ENCODE data around the gene FGF6.

Gene FGF6

DNA sequence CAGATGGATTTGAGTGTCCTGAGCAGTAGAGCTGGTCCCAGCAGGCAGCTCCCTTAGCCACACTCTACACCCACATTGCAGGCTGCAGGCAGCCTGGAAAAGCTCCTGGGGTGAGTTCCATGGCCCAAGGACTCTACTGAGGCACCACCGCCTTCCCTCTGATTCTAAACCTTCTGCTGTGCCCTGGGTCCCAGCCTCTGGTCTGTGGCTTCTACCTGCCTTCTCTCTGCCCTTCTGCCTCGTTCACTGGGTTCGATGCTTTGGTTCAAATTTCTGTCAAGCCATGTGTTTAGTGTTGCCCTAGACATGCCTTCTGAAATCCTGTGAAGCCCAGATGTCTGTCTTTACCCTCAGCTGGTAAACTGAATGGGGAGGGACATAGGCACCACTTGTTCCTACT lies 1.5 kb upstream of the FGF6 start:
- DNase-seq (ENCODE audit: low read depth): no peak

DNA sequence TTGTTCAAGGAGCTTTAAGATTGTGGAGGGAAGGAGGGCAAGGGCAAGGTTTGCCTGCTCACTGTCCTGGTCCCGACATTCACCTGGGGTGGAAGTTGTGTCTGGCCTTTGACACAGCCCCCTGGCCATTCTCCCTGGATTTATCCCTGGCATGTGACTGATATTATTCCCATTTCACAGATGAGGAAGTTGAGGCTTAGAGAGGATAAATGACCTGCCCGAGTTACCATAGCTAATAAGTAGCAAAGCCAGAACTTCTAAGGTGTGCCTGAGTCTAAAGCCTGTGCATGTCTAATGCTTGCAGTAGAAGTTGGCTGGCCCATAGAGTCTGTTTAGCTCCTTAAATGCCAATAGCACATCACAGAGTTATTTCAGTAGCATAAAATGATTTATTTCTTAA lies 720 bp upstream of the FGF6 start:
- no peak for DNase-seq (ENCODE audit: low read depth)

DNA sequence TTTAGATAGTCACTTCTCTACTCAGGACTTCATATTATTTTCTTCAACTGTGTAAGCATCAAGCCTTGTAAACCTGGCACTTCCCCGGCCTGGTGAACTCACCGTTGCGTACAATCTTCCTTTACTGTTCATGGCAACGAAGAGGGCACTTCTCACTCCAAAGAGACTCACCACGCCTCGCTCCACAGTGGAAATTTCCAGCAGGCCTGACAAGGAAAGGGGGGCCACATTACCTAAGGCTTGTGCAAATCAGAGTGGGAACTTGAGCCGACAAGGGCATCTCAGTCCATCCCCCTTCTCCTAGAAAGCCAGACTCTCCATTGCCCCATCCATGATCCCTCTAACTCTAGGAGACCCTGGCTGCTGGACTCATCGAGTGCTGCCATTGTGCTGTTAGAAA lies 1.6 kb downstream of the FGF6 start:
- DNase-seq (ENCODE audit: low read depth): no peak

DNA sequence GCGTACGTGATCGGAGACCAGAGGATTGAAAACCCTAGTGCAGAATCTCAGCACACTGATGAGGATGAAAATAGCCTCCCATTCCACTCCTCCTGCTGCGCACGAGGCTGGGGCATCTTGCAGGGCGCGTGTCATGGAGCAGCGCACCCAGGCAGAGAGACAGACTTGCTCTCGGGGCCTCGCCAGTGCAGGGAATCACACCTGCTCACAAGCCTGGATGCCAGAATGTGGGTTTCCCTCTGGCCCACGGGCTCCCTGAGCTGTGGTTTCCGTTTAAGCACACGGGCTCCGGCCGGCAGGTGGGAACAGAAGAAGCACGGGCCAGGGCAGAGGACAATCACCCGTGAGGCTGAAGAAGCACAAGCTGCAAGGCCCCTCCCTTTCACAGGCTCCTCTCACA lies 2.0 kb downstream of the FGF6 start:
- DNase-seq (ENCODE audit: low read depth): no peak

DNA sequence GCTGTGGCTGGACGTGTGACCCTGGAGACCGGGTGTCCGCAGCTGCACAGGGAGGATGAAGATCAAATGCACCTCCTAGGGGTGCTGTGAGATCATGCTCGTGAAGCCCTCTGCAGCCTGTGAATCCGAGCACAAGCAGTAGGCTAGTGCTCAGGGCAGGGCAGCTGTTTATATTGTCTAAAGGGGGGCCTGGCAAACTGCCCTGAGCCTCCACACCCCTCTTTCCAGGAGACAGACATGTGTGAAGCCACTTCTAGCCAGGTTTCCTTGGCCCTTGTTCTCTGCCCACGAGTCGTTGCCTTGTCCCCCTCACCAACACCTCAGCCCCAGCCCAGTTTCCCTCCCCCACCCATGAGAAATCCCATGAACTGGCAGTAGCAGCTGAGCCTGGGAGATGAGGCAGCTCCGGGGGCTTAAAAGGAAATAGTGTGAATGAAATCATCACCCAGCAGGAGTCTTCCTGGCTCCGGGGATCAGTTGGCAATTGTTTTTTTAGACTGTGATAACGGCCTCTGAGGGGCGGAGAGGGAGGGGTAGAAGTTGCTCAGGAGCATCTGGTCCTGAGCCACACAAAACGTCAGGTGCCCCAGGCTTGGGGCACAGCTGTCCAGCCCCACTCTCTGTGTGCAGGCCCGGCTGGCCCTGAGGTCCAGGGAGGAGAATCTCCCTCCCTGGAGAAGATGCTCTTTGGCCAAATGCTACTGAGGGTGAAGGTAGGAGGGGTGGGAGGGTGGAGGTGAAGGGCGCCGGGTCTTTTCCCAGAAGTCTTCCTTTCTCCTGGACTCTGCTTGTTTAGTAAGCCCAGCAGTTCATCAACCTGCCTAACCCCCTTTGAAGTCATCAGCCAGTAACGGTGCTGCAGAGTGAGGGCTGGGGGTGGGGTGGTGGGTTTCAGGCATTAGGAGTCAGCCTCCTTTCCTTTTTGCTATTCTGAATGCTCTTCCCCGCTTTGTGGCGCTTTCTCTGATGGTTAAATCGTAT lies 4.0 kb downstream of the FGF6 start:
- no peak for DNase-seq (ENCODE audit: low read depth)

DNA sequence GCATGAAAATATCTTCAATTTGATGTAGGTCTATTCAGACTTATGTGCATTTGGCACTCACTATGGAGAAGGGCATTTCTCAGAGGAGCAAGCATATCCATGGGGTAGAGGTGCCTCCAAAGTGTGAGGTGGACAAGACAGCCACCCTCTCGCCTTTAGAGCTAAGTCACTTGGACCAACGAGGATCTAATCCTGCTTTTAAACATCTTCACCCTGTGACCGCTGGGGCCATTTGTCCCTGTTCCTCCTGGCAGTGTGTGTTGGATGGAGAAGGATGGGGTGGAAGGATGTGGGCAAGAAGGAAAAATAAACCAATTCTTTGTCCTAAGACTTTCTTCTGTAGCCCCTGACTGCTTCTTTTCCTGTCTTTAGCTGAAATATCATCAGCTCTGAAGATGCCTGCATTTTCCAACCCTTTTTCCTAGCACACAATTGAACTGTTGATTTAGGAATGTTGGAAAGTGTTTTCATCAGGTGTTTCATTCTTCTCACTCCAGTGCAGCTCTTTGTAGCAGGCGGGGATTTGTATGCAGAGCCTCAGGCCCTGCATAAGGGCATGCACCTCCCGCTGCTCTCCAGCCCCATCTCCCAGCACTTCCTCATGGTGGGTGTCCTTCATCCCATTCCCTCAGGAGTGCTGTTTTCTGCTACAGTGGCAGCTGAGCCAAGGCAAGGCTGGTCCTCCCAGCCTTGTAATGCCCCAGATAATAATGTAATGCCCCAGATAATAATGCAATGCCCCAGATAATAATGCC lies 5.3 kb downstream of the FGF6 start:
- DNase-seq (ENCODE audit: low read depth): no peak

DNA sequence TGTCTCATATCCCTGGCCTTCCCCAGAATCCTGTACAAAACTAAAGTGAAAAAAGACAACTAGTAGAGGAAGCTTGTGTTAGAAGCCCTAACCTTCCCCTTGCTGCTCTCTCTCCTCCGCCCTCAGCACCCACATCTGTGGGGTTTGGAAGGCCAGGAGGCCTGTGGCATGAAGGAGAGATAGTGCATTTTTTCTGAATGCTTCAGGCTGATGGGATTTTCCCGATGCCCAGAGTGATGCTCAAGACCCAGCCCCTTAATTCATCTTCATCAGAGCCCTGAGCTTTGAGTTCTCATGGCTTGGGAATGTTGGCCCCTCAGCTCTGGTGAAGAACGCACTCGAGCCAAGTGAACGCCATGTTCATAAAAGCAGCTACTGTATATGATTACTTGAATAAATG lies 5.9 kb downstream of the FGF6 start:
- DNase-seq (ENCODE audit: low read depth): no peak

DNA sequence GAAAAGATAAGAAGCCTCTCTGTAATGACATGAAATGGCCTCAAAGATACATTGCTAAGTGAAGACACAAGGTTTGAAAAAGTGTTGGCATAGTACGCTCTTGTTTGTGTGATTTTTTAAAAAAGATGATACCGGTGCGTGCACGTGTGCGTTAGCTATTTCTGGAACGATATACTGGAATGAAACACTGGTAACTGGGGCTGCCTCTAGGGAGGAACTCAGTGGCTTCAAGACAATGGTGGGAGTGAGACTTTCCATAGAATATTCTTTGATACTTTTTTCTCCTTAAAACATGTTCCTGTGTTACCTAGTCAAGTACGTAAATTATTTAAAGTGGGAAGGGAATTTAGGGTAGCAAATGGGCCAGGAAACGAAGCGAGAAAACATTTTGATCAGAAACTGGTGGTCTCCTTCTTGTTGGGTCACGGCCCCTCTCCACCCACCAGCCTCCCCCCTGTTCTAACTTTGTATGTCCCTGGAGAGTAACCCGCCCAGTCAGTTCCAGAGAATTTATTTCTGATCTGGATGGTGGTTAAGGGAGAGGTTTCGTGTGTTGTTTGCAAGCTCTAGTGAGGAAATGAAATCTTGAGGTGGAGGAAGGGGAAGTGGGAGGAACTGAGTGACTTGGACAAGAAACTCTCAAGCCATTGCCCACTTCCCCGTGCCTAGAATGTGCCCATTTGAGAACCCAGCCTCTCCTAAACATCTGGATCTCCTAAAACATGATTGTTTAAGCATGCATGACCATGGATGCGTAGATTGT lies 6.6 kb downstream of the FGF6 start:
- DNase-seq (ENCODE audit: low read depth): no peak

DNA sequence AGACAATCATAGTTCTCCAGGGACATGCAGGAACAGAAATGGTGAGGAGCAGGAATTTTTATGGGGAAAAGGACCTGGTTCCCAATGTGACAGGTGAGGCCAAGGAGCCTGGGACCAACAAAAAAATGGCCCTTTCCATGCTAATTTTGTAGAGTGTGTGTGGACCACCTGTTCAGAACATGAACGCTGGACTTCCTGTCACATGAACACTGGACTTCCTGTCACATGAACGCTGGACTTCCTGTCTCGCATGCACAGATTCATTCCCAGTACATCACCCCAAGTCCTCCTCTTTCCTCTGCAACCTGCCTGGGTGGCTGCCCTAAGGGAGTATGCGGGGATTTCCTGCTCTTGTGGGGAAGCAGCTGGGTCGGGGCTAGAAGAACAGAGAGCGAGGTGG lies 10.1 kb downstream of the FGF6 start:
- no peak for DNase-seq (ENCODE audit: low read depth)

DNA sequence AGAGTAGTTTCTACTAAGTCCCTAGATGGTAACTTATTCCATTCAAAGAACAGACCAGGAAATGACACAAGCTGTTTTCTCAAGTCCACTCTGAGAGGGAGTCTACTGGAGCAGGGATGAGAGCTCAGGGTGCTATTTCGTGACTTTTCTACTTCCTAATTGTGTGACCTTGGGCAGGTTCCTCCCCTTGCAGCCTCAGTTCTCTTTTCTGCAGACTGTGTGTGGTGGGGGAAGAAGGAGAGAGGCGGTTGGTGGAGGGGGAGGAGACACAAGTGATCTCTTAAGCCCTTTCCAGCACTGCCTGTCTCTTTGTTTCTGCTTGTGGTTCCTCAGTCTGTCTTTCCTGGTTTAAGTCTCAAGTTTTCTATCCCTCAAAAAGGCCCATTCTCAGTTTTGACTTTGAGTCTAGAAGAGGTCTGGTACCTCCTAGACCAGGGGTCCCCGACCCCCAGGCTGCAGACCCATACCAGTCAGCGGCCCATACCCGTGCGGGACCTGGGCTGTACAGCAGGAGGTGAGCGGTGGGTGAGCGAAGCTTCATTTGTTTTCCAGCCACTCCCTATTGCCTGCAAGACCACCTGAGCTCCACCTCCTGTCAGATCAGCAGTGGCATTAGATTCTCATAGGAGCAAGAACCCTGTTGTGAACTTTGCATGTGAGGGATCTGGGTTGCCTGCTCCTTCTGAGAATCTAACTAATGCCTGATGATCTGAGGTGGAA lies 10.7 kb downstream of the FGF6 start:
- DNase-seq (ENCODE audit: low read depth): no peak

DNA sequence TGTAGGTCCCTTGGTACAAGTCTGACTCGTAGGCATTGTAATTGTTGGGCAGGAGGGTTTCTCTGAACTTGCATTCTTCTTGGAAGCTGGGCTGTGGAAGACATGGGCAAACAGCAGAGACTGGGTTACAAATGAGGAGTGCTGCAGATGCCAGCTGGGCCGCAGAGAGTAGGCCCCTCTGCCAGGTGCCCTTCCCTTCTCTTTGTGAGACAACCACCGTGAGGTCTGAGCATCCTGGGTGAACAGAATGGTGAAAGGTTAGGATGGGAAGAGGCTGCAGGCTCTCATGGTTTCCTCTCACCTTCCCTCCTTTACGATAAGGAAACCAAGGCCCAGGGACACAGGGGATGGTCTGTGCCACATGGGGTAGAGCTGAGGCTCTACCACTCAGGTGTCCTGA lies 11.3 kb downstream of the FGF6 start:
- no peak for DNase-seq (ENCODE audit: low read depth)

DNA sequence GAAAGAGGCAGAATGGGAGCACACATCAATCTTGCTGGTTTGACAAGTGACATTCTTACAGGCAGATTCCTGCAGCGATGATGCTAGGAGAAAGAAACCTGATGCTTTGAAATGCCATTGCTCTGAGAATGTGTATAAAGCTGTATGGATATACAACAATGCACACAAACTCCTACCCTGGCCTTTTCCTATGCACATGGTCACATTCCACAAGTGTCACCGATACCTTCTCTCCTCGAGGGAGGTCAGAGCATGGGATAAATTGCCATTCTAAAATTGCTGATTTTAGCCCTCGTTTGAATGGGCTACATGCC lies 11.9 kb downstream of the FGF6 start:
- no peak for DNase-seq (ENCODE audit: low read depth)

DNA sequence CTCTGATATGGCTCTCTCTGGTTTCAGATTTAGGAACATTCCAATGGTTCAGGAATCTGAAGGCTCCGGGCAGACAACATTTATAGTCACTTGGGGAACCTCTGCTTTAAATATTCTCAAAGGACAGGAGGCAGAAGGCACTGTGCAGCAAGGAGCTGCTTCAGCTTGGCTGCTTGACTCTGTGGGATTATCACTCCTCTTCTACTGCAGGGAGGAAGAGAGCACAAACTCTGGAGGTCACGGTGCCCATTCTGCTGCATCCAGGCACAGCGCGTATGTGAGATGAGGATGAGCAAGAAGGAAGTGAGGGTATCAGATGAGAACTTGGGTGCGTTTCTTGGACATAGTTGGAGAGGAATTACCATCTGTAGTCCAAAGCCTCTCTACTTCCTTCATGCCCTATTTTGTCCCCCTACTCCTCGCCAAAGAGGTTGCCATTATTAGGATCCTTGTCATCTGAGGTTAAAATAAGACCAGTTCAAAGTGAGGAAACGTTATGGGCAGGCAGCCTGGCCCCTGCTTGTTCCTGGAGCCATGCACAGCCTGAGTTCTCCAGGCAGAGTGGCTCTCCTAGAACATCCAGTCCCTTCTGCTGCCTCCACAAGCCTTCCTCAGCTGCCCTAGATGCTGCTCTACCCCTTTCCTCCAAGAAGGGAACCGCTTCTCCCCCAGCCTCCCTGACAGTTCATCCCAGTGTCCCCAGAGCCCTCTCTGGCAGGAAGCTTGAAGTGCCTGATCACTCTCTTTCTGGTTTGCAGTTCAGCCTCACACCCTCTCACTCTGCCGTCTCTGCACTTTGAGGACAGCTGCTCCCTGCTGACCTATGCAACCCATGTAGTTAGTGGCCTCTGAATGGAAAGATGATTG lies 12.5 kb downstream of the FGF6 start:
- no peak for DNase-seq (ENCODE audit: low read depth)

DNA sequence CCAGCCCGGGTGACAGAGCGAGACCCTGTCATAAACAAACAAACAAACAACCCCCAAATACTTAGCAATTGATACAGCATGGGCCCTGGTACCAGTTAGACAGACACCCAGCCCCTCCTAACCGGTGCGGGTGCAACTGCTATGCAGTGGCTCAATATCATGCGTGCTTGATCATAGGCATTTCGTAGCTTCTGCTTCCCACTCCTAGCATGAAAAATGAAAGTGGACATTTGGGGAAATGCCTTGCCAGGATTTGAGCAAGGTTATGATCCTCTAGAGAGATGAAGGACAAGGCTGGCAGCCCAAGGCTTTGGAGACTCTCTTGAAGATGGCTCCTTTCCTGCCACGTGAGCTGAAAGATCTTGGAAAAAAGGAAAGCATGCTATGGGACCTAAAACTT lies 13.7 kb downstream of the FGF6 start:
- DNase-seq (ENCODE audit: low read depth): no peak

DNA sequence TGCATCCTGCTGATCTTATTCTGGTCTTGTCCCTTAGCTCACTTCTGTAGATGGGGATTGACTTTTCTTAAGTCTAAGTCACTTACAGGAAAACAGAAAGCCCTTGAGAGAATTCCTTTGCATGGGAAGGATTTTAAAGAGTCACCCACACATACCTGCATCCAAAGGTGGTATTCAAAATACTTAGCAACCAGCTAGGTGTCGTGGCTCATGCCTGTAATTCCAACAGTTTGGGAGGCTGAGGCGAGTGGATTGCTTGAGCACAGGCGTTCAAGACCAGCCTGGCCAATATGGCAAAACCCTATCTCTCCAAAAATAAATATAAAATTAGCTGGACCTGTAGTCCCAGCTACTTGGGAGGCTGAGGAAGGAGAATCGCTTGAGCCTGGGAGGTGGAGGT lies 14.2 kb downstream of the FGF6 start:
- DNase-seq (ENCODE audit: low read depth): no peak

DNA sequence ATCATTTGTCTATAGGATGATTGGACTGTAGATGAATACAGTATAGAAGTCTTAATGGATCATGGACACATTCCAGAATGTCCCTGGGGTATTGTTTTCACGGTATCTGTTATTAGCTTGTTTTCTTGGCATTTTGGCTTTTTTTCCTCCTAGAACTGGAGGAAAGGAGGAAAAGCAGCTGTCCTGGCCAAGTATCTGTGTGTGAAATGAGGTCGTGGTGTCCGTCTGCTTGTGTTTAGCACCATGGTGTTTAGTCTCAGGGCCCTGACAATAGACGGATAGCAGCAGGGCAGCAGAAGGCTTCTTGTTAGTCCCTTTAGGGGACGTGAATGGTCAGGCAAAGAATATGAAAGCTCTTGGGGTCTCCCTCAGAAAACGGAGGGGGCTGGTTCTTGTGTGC lies 21.2 kb downstream of the FGF6 start:
- no peak for DNase-seq (ENCODE audit: low read depth)

DNA sequence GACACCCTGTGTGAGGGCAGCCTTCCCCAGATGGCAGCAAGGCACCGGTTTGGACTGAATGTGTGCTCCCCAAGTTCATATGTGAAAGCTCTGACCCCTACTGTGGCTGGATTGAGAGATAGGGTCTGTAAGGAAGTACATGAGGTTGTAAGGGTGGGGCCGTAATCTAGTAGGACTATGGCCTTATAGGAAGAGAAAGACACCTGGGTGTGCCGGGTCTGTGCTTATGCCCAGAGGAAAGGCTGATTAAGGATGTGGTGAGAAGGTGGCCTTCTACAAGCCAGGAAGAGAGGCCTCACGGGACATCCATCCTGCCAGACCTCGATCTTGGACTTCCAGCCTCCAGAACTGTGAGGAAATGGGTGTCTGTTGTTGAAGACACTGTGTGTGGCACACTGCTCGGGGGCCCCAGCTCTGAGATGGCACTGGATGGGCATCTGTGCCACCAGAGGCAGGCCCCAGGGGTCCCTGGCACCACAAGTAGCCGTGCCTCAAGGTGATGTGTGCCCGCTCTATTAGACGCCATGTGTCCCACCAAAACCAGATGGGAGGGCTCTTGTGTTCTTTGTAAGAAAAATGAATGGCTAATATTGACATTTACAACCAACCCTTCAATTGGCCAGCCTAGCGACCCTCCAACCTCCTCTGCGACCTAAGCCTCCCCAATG lies 22.0 kb downstream of the FGF6 start:
- no peak for DNase-seq (ENCODE audit: low read depth)

DNA sequence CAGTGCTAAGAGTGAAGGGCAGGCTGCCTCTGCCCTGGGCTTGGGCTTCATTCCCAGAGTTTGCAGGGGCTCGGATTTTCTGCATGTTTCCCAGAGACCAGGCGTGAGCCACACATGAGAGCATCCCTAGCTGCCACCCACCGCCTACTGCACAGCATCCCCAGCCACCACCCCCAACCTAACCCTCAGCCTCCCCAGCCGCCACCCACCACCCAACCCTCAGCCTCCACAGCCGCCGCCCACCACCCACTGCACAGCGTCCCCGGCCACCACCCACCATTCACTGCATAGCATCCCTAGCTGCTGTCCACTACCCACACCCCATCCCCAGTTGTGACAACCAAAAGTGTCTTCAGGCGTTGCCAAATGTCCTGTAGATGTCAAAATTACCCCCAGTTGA lies 22.6 kb downstream of the FGF6 start:
- no peak for DNase-seq (ENCODE audit: low read depth)

DNA sequence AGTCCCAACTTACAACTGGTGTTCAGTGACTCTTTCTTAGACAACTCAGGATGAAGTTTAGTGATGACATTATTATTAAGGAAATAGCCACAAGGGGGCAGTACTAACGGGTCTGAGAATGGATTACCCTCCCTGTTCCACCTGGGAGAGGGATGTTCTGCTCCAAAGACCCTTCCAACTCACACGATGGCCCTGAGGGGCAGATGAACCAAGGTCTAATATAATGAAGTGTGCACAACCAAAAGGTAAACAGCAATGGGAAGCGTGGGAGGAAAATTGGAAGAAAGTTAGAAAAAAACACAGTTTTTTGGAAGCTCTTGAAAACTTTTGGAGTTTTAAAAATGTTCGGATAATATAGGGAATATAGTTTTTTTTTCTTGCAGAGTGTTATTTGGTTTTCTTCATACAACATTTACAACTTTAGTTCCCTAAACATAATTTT lies 24.0 kb downstream of the FGF6 start:
- DNase-seq (ENCODE audit: low read depth): no peak

DNA sequence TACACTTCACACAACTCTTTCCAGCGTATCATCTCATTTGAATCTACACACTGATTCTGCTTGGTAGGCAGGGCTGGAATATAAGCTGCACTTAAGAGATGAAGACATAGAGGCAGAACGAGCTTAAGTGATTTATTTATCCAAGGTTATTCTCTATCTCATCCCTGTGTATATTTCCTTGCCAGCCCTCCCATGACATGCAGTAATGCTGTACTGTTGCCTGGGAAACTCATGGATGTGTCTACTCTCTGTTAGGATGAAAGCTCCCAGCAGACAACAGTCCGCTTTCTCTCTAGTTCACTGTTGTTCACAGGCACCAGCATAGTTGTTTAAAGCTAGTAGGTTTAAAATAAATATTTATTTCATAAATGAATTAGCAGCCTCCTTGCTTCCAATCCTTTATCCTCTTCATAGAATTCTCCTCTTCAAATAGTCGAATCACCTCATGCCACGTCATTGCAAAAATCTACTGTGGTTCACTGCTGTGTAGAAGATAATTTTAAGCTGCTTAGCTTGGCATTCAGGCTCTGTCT lies 25.4 kb downstream of the FGF6 start:
- no peak for DNase-seq (ENCODE audit: low read depth)

All from HS-5 (cell line).